ENCODE data around the gene DUSP9.

The DUSP9 gene

DNA sequence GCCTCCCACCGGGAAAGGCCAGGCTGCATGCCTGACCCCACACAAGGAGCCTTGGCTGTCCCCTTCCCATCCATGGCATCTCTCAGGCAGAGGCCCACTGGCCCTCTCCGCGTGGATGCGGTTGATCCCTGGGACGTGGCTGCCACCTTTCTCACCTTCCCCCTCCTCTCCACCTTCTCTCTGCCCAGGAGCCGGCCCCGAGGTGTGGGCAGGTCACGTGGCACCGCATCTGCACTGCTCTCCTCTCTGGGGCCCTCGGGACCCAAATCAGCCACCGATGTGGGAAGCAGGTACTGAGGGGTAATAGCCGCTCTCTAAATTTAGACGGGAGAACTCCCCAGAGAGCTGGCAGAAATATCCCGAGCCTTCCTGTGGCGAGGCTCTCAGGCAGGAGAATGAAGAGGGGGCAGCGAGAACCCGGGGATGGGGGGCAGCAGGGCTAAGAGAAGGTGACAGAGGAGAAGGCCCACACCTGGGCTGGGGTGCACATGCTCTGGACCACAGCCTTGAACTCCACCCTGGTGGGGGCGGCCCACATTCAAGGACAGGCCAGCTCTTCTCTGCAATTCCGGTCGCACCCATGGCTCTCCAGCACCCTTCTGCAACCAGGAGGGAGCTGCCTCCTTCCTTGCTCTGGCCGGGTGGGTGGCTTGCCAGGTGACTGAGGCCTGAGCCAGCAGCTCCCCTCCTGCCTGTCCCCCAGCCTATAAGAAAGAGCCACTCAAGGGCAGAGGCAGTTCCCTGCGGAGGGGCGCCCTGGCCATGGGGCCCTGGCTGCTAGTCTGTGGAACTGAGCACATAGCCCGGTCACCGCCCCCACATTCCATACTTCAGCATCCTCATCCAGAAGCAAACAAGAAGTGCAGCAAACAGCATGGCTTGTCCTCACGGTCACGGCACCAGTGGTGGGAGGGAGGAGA, 9.6 kb upstream of the DUSP9 start:
- DNase-seq = no peak

GRCh38 chrX:153638041-153638371, 9.0 kb upstream of the DUSP9 start:
- DNase-seq = no peak

- DNase-seq = no peak
These were observed 8.4 kb upstream of the DUSP9 start for GRCh38 chrX:153638436-153639176.

DNA sequence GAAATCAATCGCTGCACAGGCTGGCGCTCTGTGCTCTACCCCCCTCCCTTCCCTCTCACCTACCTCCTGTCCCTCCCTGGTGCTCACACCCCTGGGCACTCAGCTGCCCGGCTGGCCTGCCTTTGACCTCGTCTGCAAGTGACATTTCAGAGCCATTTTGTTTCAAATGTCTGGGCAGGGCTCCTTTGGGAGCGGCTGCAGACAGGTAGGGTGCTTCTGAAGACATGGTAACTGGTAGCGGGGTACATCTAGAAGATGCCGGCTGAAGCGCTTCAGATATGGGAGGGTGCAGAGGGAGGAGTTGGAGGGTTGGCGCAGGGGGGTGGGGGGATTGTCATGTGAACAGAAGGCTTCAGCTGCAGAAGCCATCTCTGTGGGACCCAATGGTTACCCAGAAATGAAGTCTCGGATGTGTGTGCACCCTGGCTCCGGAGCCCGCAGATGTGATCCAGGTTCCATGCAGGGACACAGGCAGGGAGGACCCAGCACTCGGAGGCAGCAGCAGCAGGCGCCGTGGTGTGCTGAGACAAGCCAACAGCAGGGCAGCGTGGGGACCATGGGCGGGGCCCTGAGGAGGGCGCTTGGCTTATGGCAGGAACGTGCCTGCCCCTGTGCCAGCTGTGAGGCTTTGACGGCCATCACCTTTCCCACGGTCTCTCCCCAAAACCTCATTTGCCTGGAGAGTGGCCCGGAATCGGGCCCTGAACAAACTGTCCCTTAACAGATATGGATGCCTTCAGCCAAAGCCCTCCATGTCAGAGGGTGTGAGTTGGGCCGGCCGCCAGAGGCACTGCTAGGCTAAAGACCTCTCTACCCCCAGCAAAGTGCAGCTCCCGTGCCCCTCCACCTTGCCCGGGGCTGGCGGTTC, 7.6 kb upstream of the DUSP9 start:
- no peak for DNase-seq

DNA sequence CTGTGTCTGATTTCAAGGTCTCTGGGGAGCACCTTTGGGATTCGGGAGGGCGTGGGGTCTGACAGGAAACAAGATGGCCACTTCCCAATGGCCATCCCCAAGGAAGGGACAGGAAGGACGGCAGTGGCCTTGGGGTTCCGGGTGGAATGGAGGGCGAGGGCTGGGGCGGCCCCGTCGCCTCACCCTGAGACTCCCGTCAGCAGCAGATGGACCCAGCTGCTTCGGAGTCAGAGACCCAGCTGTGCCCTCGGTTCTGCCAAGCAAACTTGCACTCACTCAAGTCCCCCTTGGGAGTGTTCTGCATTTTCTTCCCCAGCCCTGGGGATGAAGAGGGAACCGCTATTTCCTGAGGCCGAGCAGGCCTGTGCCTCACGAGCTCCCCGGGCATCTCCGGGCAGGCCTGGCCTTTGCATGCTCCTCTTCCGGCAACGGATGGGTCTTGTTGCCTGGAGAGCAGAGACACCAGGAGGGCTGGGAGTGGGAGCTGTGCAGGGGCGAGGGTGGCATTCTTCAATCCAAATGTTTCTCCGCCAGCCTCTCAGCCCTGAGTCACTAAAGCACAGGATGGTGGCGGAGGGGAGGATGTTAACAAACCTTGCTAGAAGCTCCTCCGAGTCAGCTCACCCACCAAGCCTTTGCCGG, 6.8 kb upstream of the DUSP9 start:
- DNase-seq = no peak

- DNase-seq = no peak
These were observed 6.0 kb upstream of the DUSP9 start for GRCh38 chrX:153640736-153641575.

DNA sequence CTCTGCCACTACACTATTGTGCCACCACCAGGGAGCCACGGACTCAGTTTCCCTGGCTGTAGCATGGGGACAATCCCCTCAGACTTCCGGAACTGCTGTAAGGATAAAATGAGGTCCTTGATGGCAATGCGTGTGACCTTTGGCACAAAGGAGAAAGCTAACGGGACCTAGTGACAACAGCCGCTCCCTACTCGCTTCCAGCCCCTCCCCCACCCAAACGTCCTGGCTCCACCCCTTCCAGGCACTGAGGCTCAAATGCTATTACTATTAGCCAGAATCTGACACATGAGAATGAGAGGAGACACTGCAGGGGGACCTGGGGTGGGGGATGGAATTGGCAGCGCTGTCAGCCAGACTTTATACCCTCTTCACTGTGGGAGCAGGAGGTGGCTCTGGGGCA, 5.4 kb upstream of the DUSP9 start:
- no peak for DNase-seq

DNA sequence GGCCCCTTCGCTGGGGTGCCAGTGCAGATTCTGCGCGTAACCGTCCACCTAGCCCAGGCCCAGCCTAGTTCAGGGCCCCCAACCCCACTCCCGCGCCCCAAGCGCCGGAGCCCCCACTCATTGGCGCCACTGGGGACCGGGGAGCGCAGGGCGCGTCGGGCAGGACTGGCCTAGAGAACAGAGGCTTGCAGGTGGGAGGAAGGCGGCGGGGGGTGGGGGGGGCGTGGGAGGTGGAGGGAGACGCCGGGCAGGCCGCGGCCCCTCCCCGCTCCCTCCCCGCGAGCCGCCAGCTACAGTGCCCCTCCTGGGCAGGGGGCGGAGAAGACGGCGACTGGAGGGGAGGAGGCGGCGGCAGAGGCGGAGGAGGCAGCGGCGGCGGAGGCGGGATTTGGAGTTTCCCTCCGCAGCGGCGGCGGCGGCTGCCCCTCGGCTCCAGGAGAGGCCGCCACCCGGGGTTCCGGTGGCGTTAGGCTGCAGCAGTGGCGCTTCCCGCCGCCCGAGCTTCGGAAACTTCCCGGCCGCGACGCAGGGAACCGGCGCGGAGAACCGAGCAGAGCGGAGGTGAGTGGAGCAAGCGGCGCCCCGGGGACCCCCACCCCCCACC, 4.8 kb upstream of the DUSP9 start:
- DNase-seq = no peak

GRCh38 chrX:153642655-153643430, 4.2 kb upstream of the DUSP9 start:
- DNase-seq = no peak

- no peak for DNase-seq
These were observed 3.3 kb upstream of the DUSP9 start for GRCh38 chrX:153643431-153644351.

DNA sequence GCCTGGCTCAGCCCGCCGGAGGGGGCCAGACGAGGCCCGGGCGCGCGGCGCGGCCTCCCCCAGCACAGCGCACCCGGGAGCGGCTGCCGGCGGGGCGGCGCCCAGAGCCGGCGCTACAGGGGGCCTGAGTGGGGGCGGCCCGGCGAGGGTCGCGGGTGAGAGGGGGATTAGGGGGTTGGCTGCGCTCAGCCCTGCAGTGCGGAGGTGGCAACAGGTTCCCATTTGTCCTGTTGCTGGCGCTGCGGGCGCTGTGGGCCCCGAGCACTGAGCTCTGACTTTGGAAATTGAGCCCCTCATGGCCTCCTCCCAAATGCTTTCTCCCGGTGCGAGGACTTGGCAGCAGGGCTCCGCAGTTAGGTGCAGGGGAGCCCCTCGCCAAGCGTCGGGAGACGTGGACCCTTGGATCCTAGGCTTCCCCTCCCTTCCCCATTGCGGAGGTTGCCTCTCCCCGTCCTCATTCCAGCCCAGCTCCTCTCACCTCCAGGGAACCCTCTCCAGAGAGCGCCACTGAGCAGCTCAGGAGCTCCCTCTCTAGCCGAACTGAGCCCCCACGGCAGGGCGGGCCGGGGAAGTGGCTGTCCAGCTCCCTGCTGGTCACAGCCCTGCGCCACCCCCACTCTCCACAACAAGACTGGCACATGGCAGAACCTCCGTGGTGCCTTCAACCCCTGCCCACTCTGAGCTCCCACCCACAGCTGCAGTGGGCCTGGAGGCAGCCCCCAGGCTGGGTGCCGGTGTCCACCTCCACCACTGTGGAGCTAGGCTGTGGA, 2.5 kb upstream of the DUSP9 start:
- DNase-seq = no peak

DNA sequence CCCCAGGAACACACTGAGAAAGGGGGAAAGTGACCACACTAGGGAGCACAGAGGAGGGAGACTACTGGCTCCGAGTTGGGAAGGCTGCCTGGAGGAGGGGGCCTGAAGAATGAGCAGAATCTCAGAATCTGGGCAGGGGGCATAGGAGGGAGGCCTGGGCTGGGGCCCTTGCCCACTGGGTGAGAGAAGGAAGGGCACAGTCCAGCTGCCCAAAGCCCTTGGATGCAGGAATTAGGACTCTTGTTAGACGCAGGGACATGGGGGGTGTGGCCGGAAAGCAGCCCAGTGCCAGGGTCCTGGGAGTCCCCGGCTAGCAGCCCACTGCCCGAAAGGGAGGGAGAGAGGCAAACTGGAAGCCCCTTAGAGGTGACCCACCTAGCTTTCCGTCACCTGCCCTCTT, 1.9 kb upstream of the DUSP9 start:
- no peak for DNase-seq

DNA sequence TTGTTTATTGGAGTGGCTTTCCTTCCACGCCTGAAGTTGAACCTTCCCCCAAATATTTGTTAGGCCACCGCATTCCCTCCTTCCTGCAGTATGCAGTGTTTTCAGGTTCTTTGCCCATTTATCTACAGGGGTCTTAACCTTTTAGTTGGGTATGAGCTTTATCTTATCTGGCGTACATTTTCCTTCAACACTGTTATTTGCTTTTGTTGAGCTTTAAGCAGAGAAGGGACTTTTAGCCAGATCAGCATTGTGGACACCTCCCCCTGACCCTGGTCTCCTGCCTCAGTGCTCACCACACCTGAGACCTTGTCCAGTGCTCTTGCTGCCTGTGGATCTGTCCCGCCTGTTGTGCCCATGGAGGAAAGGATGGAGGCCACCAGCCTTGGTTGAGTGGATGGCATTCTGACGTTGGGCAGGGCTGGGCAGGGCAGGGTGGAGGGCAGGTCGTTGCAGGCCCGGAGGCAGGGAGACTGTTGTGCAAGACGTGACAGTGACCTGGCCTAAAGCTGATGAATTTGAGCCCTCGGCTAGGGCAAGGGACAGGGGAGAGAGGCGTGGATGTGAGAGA, 998 bp upstream of the DUSP9 start:
- no peak for DNase-seq

GRCh38 chrX:153647461-153648357, 706 bp downstream of the DUSP9 start:
- DNase-seq = no peak

GRCh38 chrX:153648358-153649177, 1.6 kb downstream of the DUSP9 start:
- no peak for DNase-seq
